HPDE6-E6E7 (cell line): ENCODE data around the gene PBX4.

ENCODE experiments used
- DNase-seq: peaks from one replicate; pipeline ENCODE4 v3.0.0; 2011; ENCODE audit warnings: missing footprints; ENCODE audit errors: extremely low spot score

Gene PBX4

GRCh38 chr19:19526581-19527370 is 91.7 kb downstream of the PBX4 start:
- no peak for DNase-seq

GRCh38 chr19:19525611-19526380 is 92.7 kb downstream of the PBX4 start:
- DNase-seq, result no peak

- DNase-seq, result no peak
Observed at GRCh38 chr19:19524053-19524452, 94.4 kb downstream of the PBX4 start.

- no peak for DNase-seq
Observed at GRCh38 chr19:19523177-19523576, 95.3 kb downstream of the PBX4 start.

GRCh38 chr19:19520989-19521388 is 97.5 kb downstream of the PBX4 start:
- DNase-seq, result no peak

GRCh38 chr19:19517235-19517619 is 101.3 kb downstream of the PBX4 start:
- no peak for DNase-seq

GRCh38 chr19:19515642-19516519 is 102.6 kb downstream of the PBX4 start, which contains the start of gene NDUFA13:
NDUFA13 (plus strand) TSS chr19:19516225; CDS start chr19:19516239, 14 bp downstream.
- peak; percentile 85 for DNase-seq

- DNase-seq, result no peak
Observed at GRCh38 chr19:19514881-19515641, 103.4 kb downstream of the PBX4 start, which contains the start of gene TSSK6. TSSK6 (minus strand) TSS chr19:19515548; CDS start chr19:19515427, 121 bp downstream.

- DNase-seq, result no peak
Observed at GRCh38 chr19:19514215-19514657, 104.3 kb downstream of the PBX4 start.

- DNase-seq, result no peak
Observed at GRCh38 chr19:19513682-19514081, 104.8 kb downstream of the PBX4 start.
